Glutamatergic neuron (in vitro differentiated cells): ENCODE data around the gene CCDC146. TPM values are rescaled to one million over a fixed set of nuclear protein-coding genes. Genes with fewer than 3 reads are reported as not detected.

ENCODE experiments used
- DNase-seq: peaks from one replicate; pipeline ENCODE4 v3.0.0; 2022
- H3K27ac Mint-ChIP-seq: one replicate; pipeline ENCODE4 v1.8.0; 2020; ENCODE audit warnings: mild to moderate bottlenecking, mixed read lengths, inconsistent platforms; ENCODE audit not compliant: unreplicated experiment
- H3K27me3 Mint-ChIP-seq: one replicate; pipeline ENCODE4 v1.8.0; 2020; ENCODE audit warnings: mild to moderate bottlenecking, moderate library complexity, mixed read lengths, inconsistent platforms; ENCODE audit not compliant: unreplicated experiment
- H3K36me3 Mint-ChIP-seq: one replicate; pipeline ENCODE4 v1.8.0; 2020; ENCODE audit warnings: mild to moderate bottlenecking, mixed read lengths, inconsistent platforms; ENCODE audit not compliant: unreplicated experiment
- H3K4me1 Mint-ChIP-seq: one replicate; pipeline ENCODE4 v1.8.0; 2020; ENCODE audit warnings: mild to moderate bottlenecking, low read depth, mixed read lengths, inconsistent platforms; ENCODE audit not compliant: unreplicated experiment
- H3K4me3 Mint-ChIP-seq: one replicate; pipeline ENCODE4 v1.8.0; 2020; ENCODE audit warnings: mild to moderate bottlenecking, mixed read lengths, inconsistent platforms; ENCODE audit not compliant: unreplicated experiment
- H3K9me3 Mint-ChIP-seq: one replicate; pipeline ENCODE4 v1.8.0; 2020; ENCODE audit warnings: mild to moderate bottlenecking, moderate library complexity, mixed read lengths, inconsistent platforms; ENCODE audit not compliant: unreplicated experiment
- total RNA-seq: library from RNA; stranded (reverse); fragmentation: NEBNext Ultra II Directional; extraction: Animal tissue kit (Norgen Biotek cat#: 25700); gene quantifications from one replicate; pipeline ENCODE4 v1.2.1, GENCODE V29; 2021; ENCODE audit not compliant: unreplicated experiment
- TF ChIP-seq, protein P1 (sequence below): fragments of 200-600 bp; sonication (generic); IDR thresholded peaks from one replicate; pipeline ENCODE4 v1.5.0; 2021; ENCODE audit not compliant: partially characterized antibody, unreplicated experiment

Gene CCDC146
- total RNA-seq, 1 donor from 2014 or later = 3.7 TPM

- Mint-ChIP-seq H3K4me1 (peaks cover 3% of the 10 kb centered on the region), H3K4me3 (no peak overlapping the region), H3K36me3 (no peaks in the 10 kb centered on the region), H3K9me3 (peaks cover 3% of the 10 kb centered on the region), H3K27ac (no peak overlapping the region), H3K27me3 (no peaks in the 10 kb centered on the region)
- DNase-seq = no peak
- TF ChIP-seq, protein P1, sequence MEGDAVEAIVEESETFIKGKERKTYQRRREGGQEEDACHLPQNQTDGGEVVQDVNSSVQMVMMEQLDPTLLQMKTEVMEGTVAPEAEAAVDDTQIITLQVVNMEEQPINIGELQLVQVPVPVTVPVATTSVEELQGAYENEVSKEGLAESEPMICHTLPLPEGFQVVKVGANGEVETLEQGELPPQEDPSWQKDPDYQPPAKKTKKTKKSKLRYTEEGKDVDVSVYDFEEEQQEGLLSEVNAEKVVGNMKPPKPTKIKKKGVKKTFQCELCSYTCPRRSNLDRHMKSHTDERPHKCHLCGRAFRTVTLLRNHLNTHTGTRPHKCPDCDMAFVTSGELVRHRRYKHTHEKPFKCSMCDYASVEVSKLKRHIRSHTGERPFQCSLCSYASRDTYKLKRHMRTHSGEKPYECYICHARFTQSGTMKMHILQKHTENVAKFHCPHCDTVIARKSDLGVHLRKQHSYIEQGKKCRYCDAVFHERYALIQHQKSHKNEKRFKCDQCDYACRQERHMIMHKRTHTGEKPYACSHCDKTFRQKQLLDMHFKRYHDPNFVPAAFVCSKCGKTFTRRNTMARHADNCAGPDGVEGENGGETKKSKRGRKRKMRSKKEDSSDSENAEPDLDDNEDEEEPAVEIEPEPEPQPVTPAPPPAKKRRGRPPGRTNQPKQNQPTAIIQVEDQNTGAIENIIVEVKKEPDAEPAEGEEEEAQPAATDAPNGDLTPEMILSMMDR = no peak
Measured at GRCh38 chr7:77310982-77311381, 188.6 kb downstream of the CCDC146 start.

- Mint-ChIP-seq H3K4me3 (no peak overlapping the region), H3K27me3 (no peaks in the 10 kb centered on the region), H3K36me3 (no peaks in the 10 kb centered on the region), H3K9me3 (no peaks in the 10 kb centered on the region), H3K27ac (no peak overlapping the region), H3K4me1 (peaks cover 7% of the 10 kb centered on the region)
- no peak for DNase-seq
- TF ChIP-seq, protein P1 = no peak
Measured at GRCh38 chr7:77313085-77313484, 190.7 kb downstream of the CCDC146 start.

GRCh38 chr7:77313876-77314480 is 191.6 kb downstream of the CCDC146 start:
- H3K27ac Mint-ChIP-seq = no peak overlapping the region

DNA sequence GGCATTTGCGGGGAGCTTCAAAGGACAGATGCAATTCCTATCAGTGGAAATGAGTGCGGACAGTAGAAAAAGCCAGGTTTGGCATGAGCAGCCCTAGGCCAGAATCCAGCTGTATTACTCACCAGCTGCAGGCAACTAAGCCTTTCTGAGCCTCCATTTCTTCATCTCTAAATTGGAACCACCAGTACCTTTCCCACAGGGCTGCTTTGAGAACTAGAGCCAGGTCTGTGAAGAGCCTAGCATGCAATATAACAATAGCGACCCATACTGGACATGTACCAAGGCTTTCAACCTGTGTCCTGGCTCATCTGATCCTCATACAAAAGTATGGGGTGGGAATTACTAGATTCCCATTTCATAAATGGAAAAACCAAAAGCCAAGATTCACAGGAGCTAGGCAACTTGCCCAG is 192.8 kb downstream of the CCDC146 start:
- TF ChIP-seq, protein P1 = no peak
- DNase-seq = no peak
- H3K36me3 Mint-ChIP-seq = no peaks in the 10 kb centered on the region
- no peaks in the 10 kb centered on the region for H3K9me3 Mint-ChIP-seq
- H3K4me3 Mint-ChIP-seq = no peak overlapping the region
- H3K4me1 Mint-ChIP-seq = peaks cover 7% of the 10 kb centered on the region
- no peaks in the 10 kb centered on the region for H3K27me3 Mint-ChIP-seq
- no peak overlapping the region for H3K27ac Mint-ChIP-seq

More at GRCh38 chr7:77313876-77314480, 191.6 kb downstream of the CCDC146 start:
- Mint-ChIP-seq H3K9me3 (no peaks in the 10 kb centered on the region), H3K4me1 (peaks cover 7% of the 10 kb centered on the region), H3K4me3 (no peak overlapping the region), H3K36me3 (no peaks in the 10 kb centered on the region), H3K27me3 (no peaks in the 10 kb centered on the region)
- no peak for DNase-seq
- TF ChIP-seq, protein P1 = no peak

DNA sequence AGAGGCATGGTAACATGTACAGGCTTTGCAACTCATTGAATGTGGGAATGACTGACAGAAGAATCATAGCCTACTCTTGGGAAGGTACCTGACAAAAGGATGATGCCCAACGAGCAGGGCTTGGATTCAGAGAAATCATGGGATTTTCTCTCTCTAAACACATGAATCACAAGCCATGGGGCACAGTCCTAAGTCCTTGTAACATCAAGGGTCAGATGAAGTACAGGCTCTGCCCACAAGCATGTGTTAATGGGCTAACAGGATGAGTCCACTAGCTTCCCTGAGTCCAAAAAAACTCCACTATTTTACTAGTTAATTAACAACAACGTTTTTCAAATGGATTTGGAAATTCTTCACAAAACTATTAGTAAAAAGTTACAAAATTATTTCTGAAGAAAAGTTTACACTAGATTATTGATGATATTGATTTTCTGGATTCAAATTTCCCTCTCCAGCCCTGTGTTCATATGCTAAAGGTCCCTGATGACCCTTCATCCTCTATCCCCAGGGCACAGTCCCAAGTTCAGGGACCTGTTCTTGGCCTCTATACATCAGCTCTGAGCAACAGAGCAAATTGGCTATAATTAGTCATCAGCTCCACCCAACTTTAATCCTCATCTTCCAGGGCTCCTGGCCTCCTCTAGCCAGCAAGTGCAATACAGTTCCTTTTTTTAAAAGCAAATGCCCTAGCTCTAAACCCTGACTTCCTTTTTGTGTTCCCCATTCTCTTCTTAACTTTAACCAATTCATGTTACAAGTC is 194.0 kb downstream of the CCDC146 start:
- peaks cover 7% of the 10 kb centered on the region for H3K4me1 Mint-ChIP-seq
- H3K4me3 Mint-ChIP-seq = no peak overlapping the region
- no peaks in the 10 kb centered on the region for H3K27me3 Mint-ChIP-seq
- H3K36me3 Mint-ChIP-seq = no peaks in the 10 kb centered on the region
- no peak for DNase-seq
- no peak overlapping the region for H3K27ac Mint-ChIP-seq
- H3K9me3 Mint-ChIP-seq = no peaks in the 10 kb centered on the region
- TF ChIP-seq, protein P1 = no peak
